GM12801 (cell line): ENCODE measurements around the gene KCNK5.

Experiments used
- CTCF ChIP-seq: IDR thresholded peaks from one replicate; pipeline ENCODE4 v1.5.1; 2011; ENCODE audit warnings: control low read depth; ENCODE audit not compliant: insufficient read length; ENCODE audit errors: extremely low read depth

KCNK5 gene

GRCh38 chr6:39223061-39223460, 6.2 kb downstream of the KCNK5 start:
- TF ChIP-seq CTCF = no peak

GRCh38 chr6:39221779-39222641, 7.3 kb downstream of the KCNK5 start:
- TF ChIP-seq CTCF = no peak

- TF ChIP-seq CTCF = no peak
Measured at GRCh38 chr6:39221115-39221514, 8.2 kb downstream of the KCNK5 start.

DNA sequence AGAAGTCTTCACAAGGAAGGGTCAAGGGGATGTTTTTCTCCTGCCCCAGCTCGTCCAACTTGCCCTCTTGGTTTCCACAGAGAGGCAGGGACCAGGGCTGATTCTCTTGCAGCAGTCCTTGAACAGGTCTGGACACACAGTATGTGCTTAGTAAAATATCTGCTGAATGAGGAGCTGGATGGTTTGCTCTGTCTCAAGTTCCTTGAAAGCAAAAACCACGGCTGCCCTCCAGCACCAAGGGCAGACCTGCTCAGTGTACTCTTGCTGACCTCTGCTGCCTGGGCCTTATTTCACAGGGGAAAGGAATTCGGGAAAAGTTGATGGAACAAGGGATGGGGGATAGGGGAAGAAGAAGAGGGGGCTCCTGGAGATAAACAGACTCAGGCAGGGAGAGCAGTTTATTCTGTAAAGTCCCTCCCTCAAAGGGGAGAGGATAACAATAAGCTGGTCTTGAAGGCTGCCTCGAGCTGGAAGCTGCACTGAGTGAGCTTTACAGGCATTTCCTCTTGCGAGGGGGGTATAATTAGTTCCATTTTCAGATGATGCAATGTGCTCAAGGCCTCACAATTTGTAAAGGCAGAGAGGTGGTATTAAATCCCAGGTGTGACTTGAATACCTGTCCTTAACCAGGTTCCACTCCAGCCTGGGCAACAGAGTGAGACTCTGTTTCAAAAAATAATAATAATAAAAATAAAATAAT, 10.3 kb downstream of the KCNK5 start:
- TF ChIP-seq CTCF = no peak

GRCh38 chr6:39217177-39217864, 12.0 kb downstream of the KCNK5 start:
- TF ChIP-seq CTCF = no peak

- no peak for TF ChIP-seq CTCF
Measured at GRCh38 chr6:39215640-39216158, 13.6 kb downstream of the KCNK5 start.

- no peak for TF ChIP-seq CTCF
Measured at GRCh38 chr6:39214846-39215639, 14.2 kb downstream of the KCNK5 start.
